ENCODE measurements around the gene TBC1D16. TPM values are rescaled to one million over a fixed set of nuclear protein-coding genes. Genes with fewer than 3 reads are reported as not detected.

TBC1D16 gene
- total RNA-seq, 1 donor from 2014 or later = 21.2 TPM

DNA sequence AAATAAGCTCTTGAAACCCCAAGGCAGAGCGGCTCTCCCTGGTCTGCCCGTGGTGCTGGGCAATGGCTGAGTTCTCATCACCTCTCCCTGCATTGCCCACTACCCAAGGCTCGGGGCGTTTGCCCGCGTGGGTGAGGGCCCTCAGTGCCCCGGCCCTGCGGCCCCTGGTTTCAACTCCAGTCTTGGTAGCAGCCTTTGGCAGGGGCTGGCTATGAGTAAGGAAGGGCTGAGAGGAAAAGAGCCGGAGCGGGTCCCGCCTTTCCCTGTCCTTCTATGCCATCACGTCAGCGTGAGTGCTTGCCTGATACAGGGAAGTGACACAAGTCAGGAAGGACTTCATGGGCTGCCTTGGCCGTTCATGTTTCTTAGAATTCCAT, 124.7 kb downstream of the TBC1D16 start:
- H3K36me3 ChIP-seq = no peaks in the 10 kb centered on the region

DNA sequence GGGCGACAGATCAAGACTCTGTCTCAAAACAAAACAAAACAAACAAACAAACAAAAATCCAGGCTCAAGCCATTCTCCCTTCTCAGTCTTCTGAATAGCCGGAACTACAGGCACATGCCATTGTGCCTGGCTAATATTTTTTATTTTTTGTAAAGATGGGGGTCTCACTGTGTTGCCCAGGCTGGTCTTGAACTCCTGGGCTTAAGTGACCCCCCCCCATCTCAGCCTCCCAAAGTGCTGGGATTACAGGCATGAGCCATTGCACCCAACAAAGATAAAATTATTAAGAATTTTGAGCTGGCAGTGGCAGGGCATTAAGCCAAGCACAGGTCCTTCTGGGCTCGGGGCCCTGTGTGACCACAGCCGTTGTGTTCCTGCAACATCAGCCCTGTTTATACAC, 126.6 kb downstream of the TBC1D16 start:
- no peak overlapping the region for H3K4me2 ChIP-seq
- H3K79me2 ChIP-seq (ENCODE audit: low read depth) = no peaks in the 10 kb centered on the region
- no peak for TF ChIP-seq EZH2 (IDR thresholded peaks at IDR 0.05)
- TF ChIP-seq EZH2phosphoT487 (IDR thresholded peaks at IDR 0.05) = no peak
- TF ChIP-seq, protein P1, sequence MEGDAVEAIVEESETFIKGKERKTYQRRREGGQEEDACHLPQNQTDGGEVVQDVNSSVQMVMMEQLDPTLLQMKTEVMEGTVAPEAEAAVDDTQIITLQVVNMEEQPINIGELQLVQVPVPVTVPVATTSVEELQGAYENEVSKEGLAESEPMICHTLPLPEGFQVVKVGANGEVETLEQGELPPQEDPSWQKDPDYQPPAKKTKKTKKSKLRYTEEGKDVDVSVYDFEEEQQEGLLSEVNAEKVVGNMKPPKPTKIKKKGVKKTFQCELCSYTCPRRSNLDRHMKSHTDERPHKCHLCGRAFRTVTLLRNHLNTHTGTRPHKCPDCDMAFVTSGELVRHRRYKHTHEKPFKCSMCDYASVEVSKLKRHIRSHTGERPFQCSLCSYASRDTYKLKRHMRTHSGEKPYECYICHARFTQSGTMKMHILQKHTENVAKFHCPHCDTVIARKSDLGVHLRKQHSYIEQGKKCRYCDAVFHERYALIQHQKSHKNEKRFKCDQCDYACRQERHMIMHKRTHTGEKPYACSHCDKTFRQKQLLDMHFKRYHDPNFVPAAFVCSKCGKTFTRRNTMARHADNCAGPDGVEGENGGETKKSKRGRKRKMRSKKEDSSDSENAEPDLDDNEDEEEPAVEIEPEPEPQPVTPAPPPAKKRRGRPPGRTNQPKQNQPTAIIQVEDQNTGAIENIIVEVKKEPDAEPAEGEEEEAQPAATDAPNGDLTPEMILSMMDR (IDR thresholded peaks at IDR 0.05) = no peak
- H2AFZ ChIP-seq (replicated peaks) = no peak overlapping the region
- H3K9me3 ChIP-seq (ENCODE audit: low read depth) = no peaks in the 10 kb centered on the region
- H3F3A ChIP-seq (ENCODE audit: low read depth) = peaks cover 4% of the 10 kb centered on the region
- Mint-ChIP-seq H3K27me3 (ENCODE audit: insufficient read depth, low read depth) (peaks cover 10% of the 10 kb centered on the region), H3K27ac (no peak overlapping the region), H3K4me1 (peaks cover 12% of the 10 kb centered on the region), H3K36me3 (no peaks in the 10 kb centered on the region), H3K9me3 (no peaks in the 10 kb centered on the region), H3K4me3 (no peak overlapping the region)
- no peak overlapping the region for H3K9ac ChIP-seq
- peaks cover 3% of the 10 kb centered on the region for H3K4me1 ChIP-seq
- H3K27ac ChIP-seq = no peak overlapping the region
- no peaks in the 10 kb centered on the region for H4K20me1 ChIP-seq (ENCODE audit: low read depth)
- no peaks in the 10 kb centered on the region for H3K36me3 ChIP-seq
- DNase-seq (ENCODE audit: low spot score) = no peak
- H3K27me3 ChIP-seq = peaks cover 8% of the 10 kb centered on the region
- H3K4me3 ChIP-seq = no peak overlapping the region

More for the DNA sequence above, 124.7 kb downstream of the TBC1D16 start:
- Histone ChIP-seq H3K9me3 (ENCODE audit: low read depth) (no peaks in the 10 kb centered on the region), H3K79me2 (ENCODE audit: low read depth) (no peaks in the 10 kb centered on the region), H2AFZ (replicated peaks) (no peak overlapping the region), H3K4me3 (no peak overlapping the region), H3K9ac (no peak overlapping the region), H3K27me3 (no peaks in the 10 kb centered on the region), H3F3A (ENCODE audit: low read depth) (peaks cover 4% of the 10 kb centered on the region), H3K4me2 (no peak overlapping the region), H3K27ac (no peak overlapping the region), H3K4me1 (peaks cover 3% of the 10 kb centered on the region), H4K20me1 (ENCODE audit: low read depth) (no peaks in the 10 kb centered on the region)
- no peak for DNase-seq (ENCODE audit: low spot score)
- Mint-ChIP-seq H3K9me3 (no peaks in the 10 kb centered on the region), H3K4me3 (no peak overlapping the region), H3K36me3 (no peaks in the 10 kb centered on the region), H3K27ac (peak overlapping the region; percentile 37), H3K27me3 (ENCODE audit: insufficient read depth, low read depth) (peaks cover 12% of the 10 kb centered on the region), H3K4me1 (peaks cover 18% of the 10 kb centered on the region)
- TF ChIP-seq, protein P1 (IDR thresholded peaks at IDR 0.05) = no peak
- TF ChIP-seq EZH2phosphoT487 (IDR thresholded peaks at IDR 0.05) (no peak), EZH2 (IDR thresholded peaks at IDR 0.05) (no peak)

DNA sequence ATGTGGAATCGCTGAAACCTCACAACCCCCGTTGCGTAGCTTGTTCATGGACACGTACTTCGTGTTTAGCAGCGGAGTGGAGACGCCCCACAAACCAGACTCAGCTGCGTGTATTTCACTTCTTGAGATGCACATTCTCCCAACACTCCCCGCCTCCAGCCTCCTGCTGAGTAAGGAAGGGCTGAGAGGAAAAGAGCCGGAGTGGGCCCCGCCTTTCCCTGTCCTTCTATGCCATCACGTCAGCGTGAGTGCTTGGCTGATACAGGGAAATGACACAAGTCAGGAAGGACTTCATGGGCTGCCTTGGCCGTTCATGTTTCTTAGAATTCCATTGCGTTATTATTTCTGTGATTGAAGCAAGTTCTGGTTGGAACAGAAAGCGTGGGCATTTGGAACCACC, 127.8 kb downstream of the TBC1D16 start:
- Histone ChIP-seq H3K4me2 (no peak overlapping the region), H3K4me3 (no peak overlapping the region), H4K20me1 (ENCODE audit: low read depth) (no peaks in the 10 kb centered on the region), H3K27ac (no peak overlapping the region), H3F3A (ENCODE audit: low read depth) (peaks cover 4% of the 10 kb centered on the region), H3K4me1 (peaks cover 3% of the 10 kb centered on the region), H3K27me3 (peaks cover 8% of the 10 kb centered on the region), H3K36me3 (no peaks in the 10 kb centered on the region), H3K79me2 (ENCODE audit: low read depth) (no peaks in the 10 kb centered on the region), H3K9ac (no peak overlapping the region), H2AFZ (replicated peaks) (no peak overlapping the region), H3K9me3 (ENCODE audit: low read depth) (no peaks in the 10 kb centered on the region)
- no peaks in the 10 kb centered on the region for H3K36me3 Mint-ChIP-seq
- H3K4me3 Mint-ChIP-seq = no peak overlapping the region
- H3K9me3 Mint-ChIP-seq = no peaks in the 10 kb centered on the region
- no peak overlapping the region for H3K27ac Mint-ChIP-seq
- peaks cover 10% of the 10 kb centered on the region for H3K27me3 Mint-ChIP-seq (ENCODE audit: insufficient read depth, low read depth)
- peak; percentile 40 for DNase-seq (ENCODE audit: low spot score)
- TF ChIP-seq, protein P1 (IDR thresholded peaks at IDR 0.05) = no peak
- no peak for TF ChIP-seq EZH2 (IDR thresholded peaks at IDR 0.05)
- TF ChIP-seq EZH2phosphoT487 (IDR thresholded peaks at IDR 0.05) = no peak
- peaks cover 12% of the 10 kb centered on the region for H3K4me1 Mint-ChIP-seq
